Measurements from ENCODE around the gene SLC41A3.
"Not testable (repeated sequence)": the region's sequence is repeated elsewhere in the genome, so short reads cannot be mapped to it uniquely, and the experiment has no call there.

The SLC41A3 gene

DNA sequence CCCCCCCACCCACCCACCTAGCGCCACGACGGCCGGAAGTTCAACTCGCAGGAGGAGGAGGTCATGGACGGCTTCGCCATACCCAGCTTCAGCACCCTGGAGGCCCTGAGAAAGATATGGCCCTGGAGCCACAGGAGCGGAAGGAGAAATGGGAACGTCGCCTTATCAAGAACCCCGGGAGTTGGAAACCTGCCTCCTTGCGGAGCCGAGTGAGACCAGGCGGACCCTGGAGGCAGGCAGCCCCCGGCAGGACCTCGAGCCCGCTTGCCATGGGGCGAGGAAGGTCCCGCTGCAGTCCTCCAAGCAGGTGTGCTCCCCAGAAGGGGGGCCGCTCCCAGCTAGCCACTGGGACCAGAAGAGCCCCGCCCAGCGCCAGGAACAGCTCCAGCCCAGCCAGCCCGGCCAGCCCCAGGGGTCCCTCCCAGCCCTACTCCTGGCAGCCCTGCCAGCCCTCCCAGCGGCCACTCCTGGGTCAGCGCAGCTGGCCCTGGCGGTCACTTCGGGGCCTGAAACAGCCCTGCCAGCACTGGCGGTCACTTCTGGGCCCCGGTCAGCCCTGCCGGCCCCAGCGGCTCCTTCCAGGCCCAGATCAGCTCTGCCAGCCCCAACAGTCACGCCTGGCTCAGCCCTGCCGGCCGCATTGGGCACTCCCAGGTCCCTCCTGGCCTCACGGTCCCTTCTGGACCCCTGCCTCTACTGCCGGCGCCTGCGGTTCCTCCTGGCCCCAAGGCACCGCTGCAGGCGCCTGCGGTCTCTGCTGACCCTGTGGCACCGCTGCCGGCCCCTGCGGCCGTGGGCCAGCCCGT, 125.2 kb downstream of the SLC41A3 start (continued):
- TF ChIP-seq, protein P1, sequence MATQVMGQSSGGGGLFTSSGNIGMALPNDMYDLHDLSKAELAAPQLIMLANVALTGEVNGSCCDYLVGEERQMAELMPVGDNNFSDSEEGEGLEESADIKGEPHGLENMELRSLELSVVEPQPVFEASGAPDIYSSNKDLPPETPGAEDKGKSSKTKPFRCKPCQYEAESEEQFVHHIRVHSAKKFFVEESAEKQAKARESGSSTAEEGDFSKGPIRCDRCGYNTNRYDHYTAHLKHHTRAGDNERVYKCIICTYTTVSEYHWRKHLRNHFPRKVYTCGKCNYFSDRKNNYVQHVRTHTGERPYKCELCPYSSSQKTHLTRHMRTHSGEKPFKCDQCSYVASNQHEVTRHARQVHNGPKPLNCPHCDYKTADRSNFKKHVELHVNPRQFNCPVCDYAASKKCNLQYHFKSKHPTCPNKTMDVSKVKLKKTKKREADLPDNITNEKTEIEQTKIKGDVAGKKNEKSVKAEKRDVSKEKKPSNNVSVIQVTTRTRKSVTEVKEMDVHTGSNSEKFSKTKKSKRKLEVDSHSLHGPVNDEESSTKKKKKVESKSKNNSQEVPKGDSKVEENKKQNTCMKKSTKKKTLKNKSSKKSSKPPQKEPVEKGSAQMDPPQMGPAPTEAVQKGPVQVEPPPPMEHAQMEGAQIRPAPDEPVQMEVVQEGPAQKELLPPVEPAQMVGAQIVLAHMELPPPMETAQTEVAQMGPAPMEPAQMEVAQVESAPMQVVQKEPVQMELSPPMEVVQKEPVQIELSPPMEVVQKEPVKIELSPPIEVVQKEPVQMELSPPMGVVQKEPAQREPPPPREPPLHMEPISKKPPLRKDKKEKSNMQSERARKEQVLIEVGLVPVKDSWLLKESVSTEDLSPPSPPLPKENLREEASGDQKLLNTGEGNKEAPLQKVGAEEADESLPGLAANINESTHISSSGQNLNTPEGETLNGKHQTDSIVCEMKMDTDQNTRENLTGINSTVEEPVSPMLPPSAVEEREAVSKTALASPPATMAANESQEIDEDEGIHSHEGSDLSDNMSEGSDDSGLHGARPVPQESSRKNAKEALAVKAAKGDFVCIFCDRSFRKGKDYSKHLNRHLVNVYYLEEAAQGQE (tag by site-specific recombination; IDR thresholded peaks at IDR 0.05), result no peak

DNA sequence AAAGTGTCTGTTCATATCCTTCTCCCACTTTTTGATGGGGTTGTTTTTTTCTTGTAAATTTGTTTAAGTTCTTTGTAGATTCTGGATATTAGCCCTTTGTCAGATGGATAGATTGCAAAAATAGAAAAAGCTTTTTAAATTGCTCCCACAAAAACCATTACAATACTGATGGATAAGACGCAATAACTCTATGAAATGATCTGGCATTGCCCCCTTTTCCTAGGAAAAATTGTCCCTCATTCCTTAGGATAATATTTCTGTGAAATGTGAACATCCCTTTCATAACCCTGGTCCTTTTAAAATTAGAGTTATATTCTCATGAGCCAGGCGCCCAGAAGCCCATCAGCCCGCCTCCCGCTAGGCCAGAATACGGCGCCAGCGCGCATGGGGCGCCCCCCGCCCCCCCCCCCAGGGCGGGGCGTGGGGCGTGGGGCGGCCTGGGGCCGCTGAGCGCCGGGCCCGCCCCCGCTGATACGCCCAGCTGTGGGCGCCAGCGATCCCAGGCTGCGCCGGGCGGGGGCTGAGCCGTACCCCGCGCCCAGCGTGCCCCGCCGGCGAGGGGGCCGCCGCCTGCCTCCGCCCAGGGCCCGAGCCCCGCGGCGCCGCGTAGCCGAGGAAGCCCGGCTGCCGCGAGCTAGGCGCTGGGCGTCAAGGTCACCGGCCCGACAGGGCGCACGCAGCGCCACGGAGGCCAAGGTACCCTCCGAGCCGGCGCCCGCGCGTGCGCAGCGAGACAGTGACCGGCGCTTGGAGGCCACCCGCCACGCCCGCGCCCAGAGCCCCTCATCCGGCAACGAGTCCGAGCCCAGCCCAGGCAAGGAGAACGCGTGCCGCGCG, 126.0 kb downstream of the SLC41A3 start:
- Histone ChIP-seq H3K4me1 (ENCODE audit: control insufficient read depth, insufficient read depth, low read length) (no peaks in the 10 kb centered on the region), H3K36me3 (ENCODE audit: control insufficient read depth in 2 of 2, insufficient read depth in 1 of 2, low read length in 2 of 2) (no peaks in the 10 kb centered on the region), H3K27ac (ENCODE audit: extremely low read depth, low read depth, low read length) (no peak overlapping the region), H3K9me3 (ENCODE audit: control insufficient read depth, insufficient read depth, low read depth, low read length) (no peaks in the 10 kb centered on the region), H3K4me3 (ENCODE audit: low read depth, low read length) (no peak overlapping the region)
- POLR2A ChIA-PET, result no interaction called here
- TF ChIP-seq EGR2 (tag by site-specific recombination; IDR thresholded peaks at IDR 0.05; ENCODE audit: low read depth) (no peak), TRIM28 (IDR thresholded peaks at IDR 0.05; ENCODE audit: borderline replicate concordance, low read length) (no peak), KLF16 (tag by site-specific recombination; IDR thresholded peaks at IDR 0.05) (no peak), ZNF658 (tag by site-specific recombination; IDR thresholded peaks at IDR 0.05) (no peak)
- TF ChIP-seq, protein P2, sequence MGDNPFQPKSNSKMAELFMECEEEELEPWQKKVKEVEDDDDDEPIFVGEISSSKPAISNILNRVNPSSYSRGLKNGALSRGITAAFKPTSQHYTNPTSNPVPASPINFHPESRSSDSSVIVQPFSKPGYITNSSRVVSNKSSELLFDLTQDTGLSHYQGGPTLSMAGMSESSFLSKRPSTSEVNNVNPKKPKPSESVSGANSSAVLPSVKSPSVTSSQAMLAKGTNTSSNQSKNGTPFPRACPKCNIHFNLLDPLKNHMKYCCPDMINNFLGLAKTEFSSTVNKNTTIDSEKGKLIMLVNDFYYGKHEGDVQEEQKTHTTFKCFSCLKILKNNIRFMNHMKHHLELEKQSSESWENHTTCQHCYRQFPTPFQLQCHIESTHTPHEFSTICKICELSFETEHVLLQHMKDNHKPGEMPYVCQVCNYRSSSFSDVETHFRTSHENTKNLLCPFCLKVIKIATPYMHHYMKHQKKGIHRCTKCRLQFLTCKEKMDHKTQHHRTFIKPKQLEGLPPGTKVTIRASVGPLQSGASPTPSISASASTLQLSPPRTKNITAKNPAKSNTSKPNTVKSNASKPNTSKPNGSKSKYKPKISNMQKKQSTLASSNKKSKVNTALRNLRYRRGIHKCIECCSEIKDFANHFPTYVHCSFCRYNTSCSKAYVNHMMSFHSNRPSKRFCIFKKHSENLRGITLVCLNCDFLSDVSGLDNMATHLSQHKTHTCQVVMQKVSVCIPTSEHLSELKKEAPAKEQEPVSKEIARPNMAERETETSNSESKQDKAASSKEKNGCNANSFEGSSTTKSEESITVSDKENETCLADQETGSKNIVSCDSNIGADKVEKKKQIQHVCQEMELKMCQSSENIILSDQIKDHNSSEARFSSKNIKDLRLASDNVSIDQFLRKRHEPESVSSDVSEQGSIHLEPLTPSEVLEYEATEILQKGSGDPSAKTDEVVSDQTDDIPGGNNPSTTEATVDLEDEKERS (tag by site-specific recombination; IDR thresholded peaks at IDR 0.05), result no peak
- TF ChIP-seq, protein P3, sequence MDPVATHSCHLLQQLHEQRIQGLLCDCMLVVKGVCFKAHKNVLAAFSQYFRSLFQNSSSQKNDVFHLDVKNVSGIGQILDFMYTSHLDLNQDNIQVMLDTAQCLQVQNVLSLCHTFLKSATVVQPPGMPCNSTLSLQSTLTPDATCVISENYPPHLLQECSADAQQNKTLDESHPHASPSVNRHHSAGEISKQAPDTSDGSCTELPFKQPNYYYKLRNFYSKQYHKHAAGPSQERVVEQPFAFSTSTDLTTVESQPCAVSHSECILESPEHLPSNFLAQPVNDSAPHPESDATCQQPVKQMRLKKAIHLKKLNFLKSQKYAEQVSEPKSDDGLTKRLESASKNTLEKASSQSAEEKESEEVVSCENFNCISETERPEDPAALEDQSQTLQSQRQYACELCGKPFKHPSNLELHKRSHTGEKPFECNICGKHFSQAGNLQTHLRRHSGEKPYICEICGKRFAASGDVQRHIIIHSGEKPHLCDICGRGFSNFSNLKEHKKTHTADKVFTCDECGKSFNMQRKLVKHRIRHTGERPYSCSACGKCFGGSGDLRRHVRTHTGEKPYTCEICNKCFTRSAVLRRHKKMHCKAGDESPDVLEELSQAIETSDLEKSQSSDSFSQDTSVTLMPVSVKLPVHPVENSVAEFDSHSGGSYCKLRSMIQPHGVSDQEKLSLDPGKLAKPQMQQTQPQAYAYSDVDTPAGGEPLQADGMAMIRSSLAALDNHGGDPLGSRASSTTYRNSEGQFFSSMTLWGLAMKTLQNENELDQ (tag by site-specific recombination; IDR thresholded peaks at IDR 0.05; ENCODE audit: low read depth), result no peak
- CTCF ChIA-PET, result no interaction called here

DNA sequence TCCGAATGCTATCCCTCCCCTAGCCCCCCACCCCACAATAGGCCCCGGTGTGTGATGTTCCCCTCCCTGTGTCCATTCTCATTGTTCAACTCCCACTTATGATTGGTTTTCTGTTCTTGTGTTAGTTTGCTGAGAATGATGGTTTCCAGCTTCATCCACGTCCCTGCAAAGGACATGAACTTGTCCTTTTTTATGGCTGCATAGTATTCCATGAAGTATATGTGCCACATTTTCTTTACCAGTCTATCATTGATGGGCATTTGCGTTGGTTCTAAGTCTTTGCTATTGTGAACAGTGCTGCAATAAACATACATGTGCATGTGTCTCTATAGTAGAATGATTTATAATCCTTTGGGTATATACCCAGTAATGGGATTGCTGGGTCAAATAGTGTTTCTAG, 126.9 kb downstream of the SLC41A3 start:
- H3K36me3 ChIP-seq (ENCODE audit: control insufficient read depth in 2 of 2, insufficient read depth in 1 of 2, low read length in 2 of 2); H3K4me3 ChIP-seq (ENCODE audit: low read depth, low read length); H3K4me1 ChIP-seq (ENCODE audit: control insufficient read depth, insufficient read depth, low read length); H3K27ac ChIP-seq (ENCODE audit: extremely low read depth, low read depth, low read length); POLR2A ChIA-PET; H3K9me3 ChIP-seq (ENCODE audit: control insufficient read depth, insufficient read depth, low read depth, low read length); CTCF ChIA-PET: not testable (repeated sequence)
- peak; percentile 75; the same call in 1 of the 2 replicates for TF ChIP-seq ZNF146 (tag by site-specific recombination; IDR thresholded peaks at IDR 0.05)

Measured in HEK293 (cell line).